EH (cell line): ENCODE results near the gene GMPR2.
"Not testable (repeated sequence)": the region's sequence is repeated elsewhere in the genome, so short reads cannot be mapped to it uniquely, and the experiment has no call there.

Experiments used
- DNase-seq: peaks from one replicate; pipeline ENCODE4 v3.0.0-alpha.2; 2015; ENCODE audit warnings: low read depth

Gene GMPR2

GRCh38 chr14:24202538-24202937 lies 30.2 kb upstream of the GMPR2 start:
- DNase-seq = not testable (repeated sequence)

GRCh38 chr14:24203249-24203886 lies 29.4 kb upstream of the GMPR2 start:
- DNase-seq = not testable (repeated sequence)

DNA sequence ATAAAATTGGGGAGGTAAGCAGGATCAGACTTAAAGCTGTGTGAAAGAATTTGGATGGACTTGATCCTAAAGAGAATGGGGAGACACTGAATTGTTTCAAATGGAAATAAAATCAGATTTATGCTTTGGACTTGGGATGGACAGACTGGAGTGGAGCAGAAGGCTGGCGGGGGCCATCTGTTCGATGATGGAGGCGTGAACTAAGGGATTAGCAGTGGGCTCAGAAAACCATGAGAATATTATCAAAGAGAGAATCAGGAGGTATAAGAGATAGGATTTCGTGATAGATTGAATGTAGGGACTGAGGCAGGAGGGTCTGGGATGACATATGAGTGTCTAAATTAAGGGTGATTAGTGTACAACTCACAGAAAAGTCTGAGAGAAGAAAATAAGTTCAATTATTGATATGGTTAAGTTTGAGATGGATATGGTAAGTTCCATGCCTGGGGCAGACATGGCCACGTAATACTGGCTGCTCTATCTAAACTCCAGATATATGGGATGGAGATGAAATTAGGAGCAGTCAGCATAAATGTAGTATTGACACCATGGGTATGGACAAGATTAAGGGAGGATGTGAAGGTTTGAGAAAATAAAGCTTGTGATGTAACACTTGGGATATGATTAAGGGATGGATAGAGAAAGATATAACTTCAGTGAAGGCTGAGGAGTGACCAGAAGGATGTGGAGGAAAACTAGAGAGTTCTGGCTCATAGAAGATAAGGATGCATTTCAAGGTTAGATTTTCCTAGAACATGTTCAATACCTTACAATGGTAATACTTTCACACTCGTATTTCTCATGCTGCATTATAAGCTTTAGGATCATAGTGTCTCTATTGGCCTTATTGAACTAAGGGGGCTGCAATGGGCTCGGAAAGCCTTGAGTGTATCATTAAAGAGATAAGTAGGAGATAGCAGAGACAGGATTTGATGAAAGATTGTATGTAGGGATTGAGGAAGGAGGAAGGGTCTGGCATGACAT lies 28.3 kb upstream of the GMPR2 start:
- no peak for DNase-seq

GRCh38 chr14:24206260-24207103 lies 26.2 kb upstream of the GMPR2 start:
- DNase-seq = no peak

DNA sequence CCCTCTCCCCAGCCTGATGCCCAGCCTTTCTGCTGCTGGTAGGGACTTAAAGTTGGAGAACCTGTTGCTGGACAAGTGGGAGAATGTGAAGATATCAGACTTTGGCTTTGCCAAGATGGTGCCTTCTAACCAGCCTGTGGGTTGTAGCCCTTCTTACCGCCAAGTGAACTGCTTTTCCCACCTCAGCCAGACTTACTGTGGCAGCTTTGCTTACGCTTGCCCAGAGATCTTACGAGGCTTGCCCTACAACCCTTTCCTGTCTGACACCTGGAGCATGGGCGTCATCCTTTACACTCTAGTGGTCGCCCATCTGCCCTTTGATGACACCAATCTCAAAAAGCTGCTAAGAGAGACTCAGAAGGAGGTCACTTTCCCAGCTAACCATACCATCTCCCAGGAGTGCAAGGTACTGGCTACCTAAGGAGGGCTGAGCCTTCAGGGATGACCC lies 25.6 kb upstream of the GMPR2 start:
- no peak for DNase-seq

DNA sequence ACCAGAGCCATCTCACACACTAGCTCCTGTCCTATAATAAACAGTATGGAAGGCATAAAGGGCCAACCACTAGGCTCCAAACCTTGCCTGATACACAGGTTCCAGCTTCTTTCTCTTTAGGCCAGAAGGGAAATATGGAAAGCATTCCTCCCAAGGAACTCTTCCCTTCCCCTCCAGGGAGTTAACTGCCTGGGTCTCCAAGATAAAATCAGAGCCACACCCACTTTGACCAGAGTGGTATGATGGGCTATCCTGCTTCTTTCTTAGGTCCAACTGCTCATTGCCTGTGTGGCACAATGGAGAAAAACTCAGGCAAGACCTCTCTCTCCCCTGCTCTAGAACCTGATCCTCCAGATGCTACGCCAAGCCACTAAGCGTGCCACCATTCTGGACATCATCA lies 25.1 kb upstream of the GMPR2 start:
- no peak for DNase-seq

DNA sequence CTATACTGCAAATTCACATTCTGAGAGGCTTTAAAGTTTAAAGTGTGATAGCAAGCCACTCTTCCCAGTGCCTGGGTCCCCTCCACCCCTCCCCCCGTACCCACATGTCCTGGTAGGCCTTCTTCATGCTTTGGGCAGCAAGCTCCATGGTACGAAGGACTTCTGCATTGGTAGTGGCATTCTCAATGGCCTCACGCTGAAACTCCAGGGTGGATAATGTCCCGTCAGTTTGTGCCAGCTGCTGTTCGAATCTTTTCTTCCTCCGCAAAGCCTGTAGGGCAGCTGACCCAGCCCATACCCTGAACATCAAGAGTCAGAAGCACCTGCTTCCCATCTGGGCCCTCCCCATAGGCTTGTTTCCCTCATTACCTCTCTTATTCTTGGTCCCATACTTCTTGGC lies 21.4 kb upstream of the GMPR2 start:
- no peak for DNase-seq

DNA sequence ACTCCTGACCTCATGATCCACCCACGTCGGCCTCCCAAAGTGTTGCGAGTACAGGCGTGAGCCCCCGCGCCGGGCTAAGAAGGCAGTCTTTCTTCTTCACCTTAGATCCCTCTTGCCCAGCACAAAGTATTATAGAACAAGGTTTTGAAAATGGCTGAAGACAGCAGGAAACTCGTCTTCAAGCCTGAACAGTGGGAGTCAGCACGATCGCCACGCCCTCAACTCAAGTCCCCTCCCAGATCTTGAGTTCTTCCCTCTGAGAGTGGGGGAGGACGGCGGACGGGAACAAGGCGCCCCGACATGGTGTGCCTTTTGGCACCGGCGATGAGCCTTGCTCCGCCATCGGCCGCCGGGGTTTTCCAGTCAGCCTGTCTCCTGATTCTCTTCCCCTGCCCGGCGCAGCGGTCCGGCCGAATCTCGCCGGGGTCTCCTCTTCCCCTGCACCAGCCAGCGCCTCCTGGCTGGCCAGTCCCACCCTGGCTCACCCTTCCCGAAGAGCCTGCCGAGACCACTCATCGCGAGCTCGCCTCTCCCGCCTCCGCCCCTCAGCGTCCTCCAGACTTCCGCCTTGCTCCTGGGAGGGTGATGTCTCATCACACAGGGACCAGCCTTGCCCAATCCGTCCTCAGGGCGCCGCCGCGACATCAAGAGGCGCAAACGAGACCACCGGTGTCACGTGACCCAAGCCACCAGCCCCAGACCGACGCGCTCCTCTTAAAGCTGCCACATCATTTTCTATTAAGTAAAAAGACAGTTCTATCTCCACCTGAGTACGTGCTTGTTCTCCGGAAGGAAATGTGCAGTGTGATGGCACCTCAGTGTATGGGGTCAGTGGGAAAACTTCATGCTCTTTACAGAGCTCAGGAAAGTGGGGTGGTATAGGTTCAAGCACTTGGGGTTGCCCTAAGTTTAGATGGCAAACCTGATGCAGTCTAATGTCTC lies 19.5 kb upstream of the GMPR2 start, which contains the start of gene CHMP4A:
Gene CHMP4A (minus strand): TSS at position 565 of the 942 bp plus-strand sequence. CDS start 49 bp downstream, at position 516.
- DNase-seq = peak; percentile 99

DNA sequence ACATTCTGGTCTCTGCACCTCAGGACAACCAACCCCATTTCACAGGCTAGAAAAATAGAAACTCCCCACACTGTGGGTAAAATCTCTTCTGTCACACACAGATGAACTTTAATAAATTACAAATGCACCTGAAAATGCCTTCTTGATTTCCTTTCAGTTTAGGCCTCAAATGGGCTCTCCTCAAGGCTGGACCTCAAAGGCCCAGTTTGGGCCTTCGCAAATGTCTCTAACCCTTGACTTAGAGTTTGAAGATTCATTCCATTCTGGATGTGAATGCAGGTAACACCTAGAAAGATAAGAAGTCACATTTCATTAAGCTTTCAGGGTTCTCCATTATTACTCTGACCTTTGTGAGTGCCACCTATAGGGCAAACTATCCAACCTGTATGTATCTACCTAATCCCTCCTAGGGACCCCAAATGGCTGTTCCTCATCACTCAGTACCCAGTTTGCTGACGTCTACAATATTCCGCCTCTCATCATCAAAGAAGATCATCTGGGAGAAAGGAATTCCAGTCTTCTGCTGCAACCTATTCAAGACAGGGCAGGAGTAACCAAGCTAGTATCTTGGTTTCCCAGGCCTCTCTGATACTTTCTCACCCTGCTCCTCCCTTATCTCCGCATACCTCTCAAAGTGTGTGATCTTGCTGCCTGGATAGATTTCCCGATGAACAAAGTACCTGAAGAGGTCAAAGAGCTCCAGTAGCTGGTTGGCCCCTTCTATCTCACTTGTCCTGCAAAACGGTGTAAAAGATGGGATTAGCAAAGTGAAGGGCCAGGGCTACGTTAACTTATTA lies 18.7 kb upstream of the GMPR2 start:
- no peak for DNase-seq

DNA sequence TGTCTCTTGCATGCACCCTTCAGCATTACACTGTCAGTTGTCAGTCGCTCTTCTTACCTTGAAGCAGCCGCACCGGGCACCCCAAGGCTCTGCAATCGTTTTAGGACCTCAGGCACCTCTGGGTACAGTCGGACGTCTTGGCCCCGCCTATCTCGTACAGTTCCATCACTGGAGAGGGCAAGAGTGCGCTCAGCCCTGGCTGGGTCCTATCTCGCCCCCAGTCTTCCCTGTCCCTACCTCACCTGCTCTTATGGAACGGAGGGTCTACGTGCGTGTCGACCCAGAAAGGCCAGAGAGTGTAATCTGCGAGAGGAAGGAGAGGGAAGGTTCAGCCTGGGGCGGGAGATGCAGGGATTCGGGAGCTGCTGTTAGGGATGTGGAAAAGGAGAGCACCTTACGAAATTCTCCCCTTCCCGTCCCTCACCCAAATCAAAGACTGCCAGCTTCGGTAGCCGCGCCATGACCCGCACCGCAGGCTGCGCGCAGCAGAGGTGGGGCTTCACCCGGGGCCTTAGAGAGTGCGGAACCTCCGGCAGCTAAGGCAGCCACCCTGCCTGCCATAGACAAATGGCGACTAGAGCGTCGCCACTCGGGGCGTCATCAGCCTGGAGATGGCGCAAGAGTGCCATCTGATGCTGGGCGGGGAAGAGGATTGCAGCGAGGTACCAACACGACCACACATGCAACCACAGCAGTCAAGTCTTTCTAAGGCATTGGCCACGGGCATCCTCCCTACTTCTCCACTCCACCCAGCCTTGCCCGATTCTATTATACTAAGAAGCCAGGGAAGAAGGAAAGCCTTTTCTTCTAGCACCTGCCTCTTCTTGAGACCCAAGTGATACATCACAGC lies 17.0 kb upstream of the GMPR2 start, which contains the start of gene MDP1:
Gene MDP1 (minus strand): TSS at position 572 of the 850 bp plus-strand sequence. CDS start 111 bp downstream, at position 461.
- DNase-seq = peak; percentile 87

DNA sequence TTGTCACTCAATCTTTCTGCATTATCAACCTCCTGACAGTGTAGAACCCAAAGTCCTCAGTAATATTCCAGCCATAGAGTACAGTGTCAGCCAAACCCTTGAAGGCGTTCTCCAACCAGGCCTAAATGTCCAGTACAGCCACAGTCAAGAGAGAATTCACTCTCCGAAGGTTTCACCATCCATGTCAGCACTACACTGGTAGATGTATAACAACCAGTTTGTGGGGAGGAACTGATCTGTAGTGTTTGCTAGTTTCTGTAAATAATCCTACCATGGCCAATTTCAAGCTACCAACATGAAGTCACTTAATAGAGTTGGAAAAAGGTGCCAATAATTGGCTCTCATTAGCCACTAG lies 16.4 kb upstream of the GMPR2 start:
- no peak for DNase-seq

GRCh38 chr14:24216876-24217275 lies 15.9 kb upstream of the GMPR2 start:
- not testable (repeated sequence) for DNase-seq

DNA sequence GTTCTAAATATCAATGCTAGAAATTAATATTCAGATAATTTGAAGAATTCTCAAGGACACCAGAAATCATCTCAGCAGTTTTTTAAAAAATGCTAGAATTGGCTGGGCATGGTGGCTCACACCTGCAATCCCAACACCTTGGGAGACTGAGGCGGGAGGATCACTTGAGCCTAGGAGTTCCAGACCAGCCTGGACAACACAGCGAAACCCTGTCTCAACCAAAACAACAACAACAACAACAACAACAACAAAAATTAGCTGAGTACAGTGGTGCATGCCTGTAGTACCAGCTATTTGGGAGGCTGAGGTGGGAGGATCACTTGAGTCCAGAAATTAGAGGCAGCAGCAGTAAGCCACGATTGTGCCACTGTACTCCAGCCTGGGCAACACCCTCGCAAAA lies 13.6 kb upstream of the GMPR2 start:
- DNase-seq = no peak

DNA sequence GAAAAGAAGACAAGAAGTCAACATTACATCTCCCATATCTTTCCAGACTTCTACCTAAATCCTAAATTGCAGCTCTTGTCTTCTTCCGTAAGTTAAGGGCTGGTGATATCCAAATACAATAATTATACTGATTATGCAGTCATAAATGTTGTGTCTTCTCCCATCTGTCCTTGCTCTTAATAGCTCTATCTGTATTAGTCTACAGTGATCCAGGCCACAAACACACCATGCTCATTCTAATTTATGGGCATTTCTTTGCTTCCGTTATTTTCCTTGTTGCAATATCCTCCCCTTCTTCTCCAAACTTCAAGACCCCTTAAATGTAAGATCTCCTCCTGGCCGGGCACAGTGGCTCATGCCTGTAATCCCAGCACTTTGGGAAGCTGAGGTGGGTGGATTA lies 13.2 kb upstream of the GMPR2 start:
- no peak for DNase-seq

- DNase-seq = not testable (repeated sequence)
Observed at GRCh38 chr14:24222987-24223386, 9.7 kb upstream of the GMPR2 start.

DNA sequence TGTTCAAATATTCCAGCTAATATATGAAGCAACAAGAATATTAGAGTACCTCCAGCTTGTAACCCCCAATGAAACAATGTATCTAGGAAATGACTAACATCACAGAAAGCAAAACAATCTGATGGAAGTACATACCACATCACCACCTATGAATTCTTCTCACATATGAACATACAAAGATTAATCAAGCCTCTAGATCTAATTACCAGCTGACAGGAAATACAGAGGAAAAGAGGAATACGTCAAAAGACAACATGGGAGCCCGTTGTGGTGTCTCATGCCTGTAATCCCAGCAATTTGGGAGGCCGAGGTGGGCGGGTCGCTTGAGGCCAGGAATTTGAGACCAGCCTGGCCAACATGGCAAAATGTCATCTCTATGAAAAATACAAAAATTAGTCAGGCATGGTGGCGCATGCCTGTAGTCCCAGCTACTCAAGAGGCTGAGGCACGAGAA lies 8.1 kb upstream of the GMPR2 start:
- DNase-seq = peak; percentile 87

GRCh38 chr14:24226473-24226872 lies 6.3 kb upstream of the GMPR2 start:
- DNase-seq = no peak

DNA sequence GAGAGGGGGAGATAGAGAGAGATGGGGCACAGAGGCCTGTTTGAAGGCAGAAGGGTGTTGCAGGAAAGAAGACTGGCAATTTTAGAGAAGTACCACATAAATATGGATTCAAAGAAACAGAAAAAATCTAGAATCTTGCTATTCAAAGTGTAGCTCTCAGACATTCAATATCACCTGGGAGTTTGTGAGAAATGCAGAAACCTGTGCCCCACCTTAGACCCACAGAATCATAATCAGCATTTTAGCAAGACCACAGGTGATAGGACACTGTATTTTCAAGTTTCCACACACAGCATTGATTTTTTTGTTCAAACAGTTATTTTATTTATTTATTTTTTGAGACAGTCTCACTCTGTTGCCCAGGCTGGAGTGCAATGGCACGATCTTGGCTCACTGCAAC lies 3.8 kb upstream of the GMPR2 start:
- no peak for DNase-seq
